ENCODE data around the gene GJD3. TPM values are rescaled to one million over a fixed set of nuclear protein-coding genes. Genes with fewer than 3 reads are reported as not detected.

GJD3 gene
- total RNA-seq, 1 experiment from 2014 or later: not detected

GRCh38 chr17:40333781-40334448 lies 30.6 kb downstream of the GJD3 start:
- Mint-ChIP-seq H3K9me3 (no peaks in the 10 kb centered on the region), H3K27ac (no peak overlapping the region), H3K4me3 (no peak overlapping the region), H3K36me3 (ENCODE audit: insufficient read depth in 1 of 3, low read depth in 3 of 3) (peaks cover 6 to 8% (median 7%) of the 10 kb centered on the region in 3 experiments; a peak in 6 of 7 replicates), H3K4me1 (peaks cover 13 to 29% of the 10 kb centered on the region in 2 experiments), H3K27me3 (ENCODE audit: low read depth) (peaks cover 67% of the 10 kb centered on the region)
- H2BK20ac ChIP-seq (ENCODE audit: low read depth, low read length, poor library complexity, severe bottlenecking): no peak overlapping the region
- TF ChIP-seq, protein P1, sequence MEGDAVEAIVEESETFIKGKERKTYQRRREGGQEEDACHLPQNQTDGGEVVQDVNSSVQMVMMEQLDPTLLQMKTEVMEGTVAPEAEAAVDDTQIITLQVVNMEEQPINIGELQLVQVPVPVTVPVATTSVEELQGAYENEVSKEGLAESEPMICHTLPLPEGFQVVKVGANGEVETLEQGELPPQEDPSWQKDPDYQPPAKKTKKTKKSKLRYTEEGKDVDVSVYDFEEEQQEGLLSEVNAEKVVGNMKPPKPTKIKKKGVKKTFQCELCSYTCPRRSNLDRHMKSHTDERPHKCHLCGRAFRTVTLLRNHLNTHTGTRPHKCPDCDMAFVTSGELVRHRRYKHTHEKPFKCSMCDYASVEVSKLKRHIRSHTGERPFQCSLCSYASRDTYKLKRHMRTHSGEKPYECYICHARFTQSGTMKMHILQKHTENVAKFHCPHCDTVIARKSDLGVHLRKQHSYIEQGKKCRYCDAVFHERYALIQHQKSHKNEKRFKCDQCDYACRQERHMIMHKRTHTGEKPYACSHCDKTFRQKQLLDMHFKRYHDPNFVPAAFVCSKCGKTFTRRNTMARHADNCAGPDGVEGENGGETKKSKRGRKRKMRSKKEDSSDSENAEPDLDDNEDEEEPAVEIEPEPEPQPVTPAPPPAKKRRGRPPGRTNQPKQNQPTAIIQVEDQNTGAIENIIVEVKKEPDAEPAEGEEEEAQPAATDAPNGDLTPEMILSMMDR (conservative IDR thresholded peaks at IDR 0.05): no peak
- no peaks in the 10 kb centered on the region for H3K79me2 ChIP-seq (ENCODE audit: insufficient read depth, low read length)
- H2BK12ac ChIP-seq (ENCODE audit: insufficient read length, low read depth, low read length): no peak overlapping the region
- DNase-seq: no peak
- H2AK5ac ChIP-seq (ENCODE audit: insufficient read length, low read length): no peak overlapping the region
- H3K4me1 ChIP-seq (ENCODE audit: insufficient read depth, low read length): peaks cover 2% of the 10 kb centered on the region; the same call in 1 of the 2 replicates
- no peak overlapping the region for H3T11ph ChIP-seq (ENCODE audit: low read length)
- no peak overlapping the region for H2BK15ac ChIP-seq (ENCODE audit: low read depth, low read length)
- H3K56ac ChIP-seq (ENCODE audit: insufficient read length, low read depth, low read length): no peak overlapping the region
- no peak overlapping the region for H2BK120ac ChIP-seq (ENCODE audit: low read depth, low read length, poor library complexity, severe bottlenecking)
- H4K91ac ChIP-seq (ENCODE audit: insufficient read length, low read depth, low read length): no peak overlapping the region
- H3K9me3 ChIP-seq (ENCODE audit: control insufficient read depth, low read depth, low read length): no peaks in the 10 kb centered on the region
- H4K5ac ChIP-seq (ENCODE audit: insufficient read length, low read depth, low read length): no peak overlapping the region
- no peak overlapping the region for H3K27ac ChIP-seq (ENCODE audit: insufficient read length, low read depth, low read length)
- no peaks in the 10 kb centered on the region for H3K23me2 ChIP-seq (ENCODE audit: insufficient read length, low read depth, low read length, poor library complexity, severe bottlenecking)
- H2BK5ac ChIP-seq (ENCODE audit: insufficient read length, low read length): no peak overlapping the region
- no peak overlapping the region for H4K8ac ChIP-seq (replicated peaks; ENCODE audit: insufficient read length, low read depth, low read length)
- no peaks in the 10 kb centered on the region; the same call in 1 of the 2 replicates for H3K27me3 ChIP-seq (ENCODE audit: insufficient read depth, low read length)
- H3K4ac ChIP-seq (ENCODE audit: low read depth, low read length): no peak overlapping the region
- H3K9ac ChIP-seq (ENCODE audit: extremely low read depth, insufficient read length, low read length): no peak overlapping the region
- WGBS (ENCODE audit: extremely low coverage, insufficient read length, low lambda C conversion rate): no CpG with 5 or more reads among the region's 4 CpGs
- no peaks in the 10 kb centered on the region for H3K79me1 ChIP-seq (ENCODE audit: insufficient read depth, low read depth, low read length, poor library complexity, severe bottlenecking)
- no peak overlapping the region for H2AFZ ChIP-seq (ENCODE audit: low read length)
- H3K4me2 ChIP-seq (ENCODE audit: insufficient read depth, insufficient read length, low read length): no peak overlapping the region
- no peak overlapping the region for H3K14ac ChIP-seq (ENCODE audit: insufficient read depth, low read length)
- no peak overlapping the region for H3K18ac ChIP-seq (ENCODE audit: insufficient read length, low read depth, low read length)
- H3K23ac ChIP-seq (ENCODE audit: insufficient read length, low read depth, low read length): no peak overlapping the region
- H4K20me1 ChIP-seq (ENCODE audit: control insufficient read depth, insufficient read depth, insufficient read length): peaks cover 3% of the 10 kb centered on the region
